CD14-positive monocyte (primary cell): ENCODE results near the gene STX12. TPM values are rescaled to one million over a fixed set of nuclear protein-coding genes. Genes with fewer than 3 reads are reported as not detected.

Source experiments
- DNase-seq, 3 donors: peaks; one replicate each; pipeline ENCODE4 v3.0.0-alpha.2; 2011 to 2022
- H2AFZ ChIP-seq: 2 replicates; pipeline ENCODE4 v1.6.0; 2012; ENCODE audit warnings: mild to moderate bottlenecking, low read depth, low read length, inconsistent platforms; ENCODE audit not compliant: insufficient read depth, poor library complexity, severe bottlenecking
- H3K27ac ChIP-seq, 2 donors: 1 replicate in 1 of 2; 2 replicates in 1 of 2; pipeline ENCODE4 v1.5.1; 2012 to 2013; ENCODE audit warnings: low read length in 2 of 2, control low read depth in 1 of 2, inconsistent platforms in 1 of 2, low read depth in 1 of 2, mild to moderate bottlenecking in 1 of 2
- H3K27me3 ChIP-seq, 2 donors: one replicate each; pipeline versions ENCODE4 v1.6.0 to v1.6.1; 2011 to 2013; ENCODE audit warnings: low read length in 2 of 2; ENCODE audit not compliant: control insufficient read depth in 2 of 2, insufficient read depth in 2 of 2
- H3K36me3 ChIP-seq, 2 donors: replicated peaks in 1 of 2; 1 replicate in 1 of 2; 2 replicates in 1 of 2; pipeline versions ENCODE4 v1.5.1 to v1.6.1; 2012 to 2013; ENCODE audit warnings: low read length in 2 of 2, control low read depth in 1 of 2, inconsistent platforms in 1 of 2, mild to moderate bottlenecking in 1 of 2; ENCODE audit not compliant: insufficient read depth in 2 of 2, control insufficient read depth in 1 of 2
- H3K4me1 ChIP-seq, 2 donors: 1 replicate in 1 of 2; 2 replicates in 1 of 2; pipeline versions ENCODE4 v1.5.1 to v1.6.1; 2012 to 2013; ENCODE audit warnings: low read length in 2 of 2, control low read depth in 1 of 2, inconsistent platforms in 1 of 2, mild to moderate bottlenecking in 1 of 2, moderate library complexity in 1 of 2; ENCODE audit not compliant: insufficient read depth in 2 of 2, control insufficient read depth in 1 of 2
- H3K4me2 ChIP-seq: replicated peaks from 2 replicates; pipeline ENCODE3; 2012; ENCODE audit warnings: low read length, moderate library complexity, mild to moderate bottlenecking; ENCODE audit not compliant: poor library complexity, severe bottlenecking; ENCODE audit errors: extremely low read depth
- H3K4me3 ChIP-seq, 3 experiments: fragments of 200-600 bp in 1 of 3; sonication (generic) in 1 of 3; replicated peaks in 1 of 3; 1 replicate in 2 of 3; 2 replicates in 1 of 3; pipeline ENCODE4 v1.5.1; 2011 to 2013; ENCODE audit warnings: low read length in 3 of 3, mild to moderate bottlenecking in 3 of 3, control low read depth in 2 of 3, low read depth in 2 of 3, inconsistent platforms in 1 of 3, moderate library complexity in 1 of 3
- H3K79me2 ChIP-seq: 2 replicates; pipeline ENCODE4 v1.6.0; 2012; ENCODE audit warnings: mild to moderate bottlenecking, control low read depth, inconsistent platforms, low read length, moderate library complexity; ENCODE audit not compliant: insufficient read depth
- H3K9ac ChIP-seq: 2 replicates; pipeline ENCODE4 v1.6.0; 2017; ENCODE audit warnings: low read length, mild to moderate bottlenecking; ENCODE audit not compliant: insufficient read depth, poor library complexity, severe bottlenecking
- H3K9me3 ChIP-seq, 2 donors: replicated peaks in 1 of 2; 1 replicate in 1 of 2; 2 replicates in 1 of 2; pipeline versions ENCODE4 v1.5.1 to v1.6.1; 2012 to 2013; ENCODE audit warnings: low read length in 2 of 2, control low read depth in 1 of 2; ENCODE audit not compliant: control insufficient read depth in 1 of 2, insufficient read depth in 1 of 2
- H4K20me1 ChIP-seq: 2 replicates; pipeline ENCODE4 v1.6.0; 2012; ENCODE audit warnings: mild to moderate bottlenecking, low read length, control low read depth, moderate library complexity; ENCODE audit not compliant: insufficient read depth
- H3K27ac Mint-ChIP-seq, 7 donors: one replicate each; pipeline ENCODE4 v1.8.0; 2020; ENCODE audit warnings: mild to moderate bottlenecking in 7 of 7, mixed read lengths in 7 of 7, moderate library complexity in 6 of 7, inconsistent platforms in 2 of 7
- H3K27me3 Mint-ChIP-seq, 3 donors: one replicate each; pipeline ENCODE4 v1.8.0; 2021 to 2022; ENCODE audit warnings: low read depth in 3 of 3, mild to moderate bottlenecking in 3 of 3, mixed read lengths in 3 of 3, moderate library complexity in 3 of 3, inconsistent platforms in 1 of 3
- H3K36me3 Mint-ChIP-seq, 2 donors: one replicate each; pipeline ENCODE4 v1.8.0; 2020; ENCODE audit warnings: mixed read lengths in 2 of 2, inconsistent platforms in 1 of 2, mild to moderate bottlenecking in 1 of 2
- H3K4me1 Mint-ChIP-seq: one replicate; pipeline ENCODE4 v1.8.0; 2020; ENCODE audit warnings: mild to moderate bottlenecking, mixed read lengths
- H3K4me3 Mint-ChIP-seq, 2 donors: one replicate each; pipeline ENCODE4 v1.8.0; 2020; ENCODE audit warnings: mild to moderate bottlenecking in 2 of 2, mixed read lengths in 2 of 2, moderate library complexity in 1 of 2
- H3K9me3 Mint-ChIP-seq, 7 donors: one replicate each; pipeline ENCODE4 v1.8.0; 2020 to 2022; ENCODE audit warnings: mixed read lengths in 7 of 7, mild to moderate bottlenecking in 6 of 7, moderate library complexity in 6 of 7, inconsistent platforms in 2 of 7
- WGBS: methylation state at CpG from one replicate; pipeline ENCODE4 v1.1.5; 2013; ENCODE audit warnings: missing lambda C conversion rate; ENCODE audit not compliant: insufficient coverage; 5-methylcytosine and 5-hydroxymethylcytosine counted together
- intact Hi-C, 2 donors: fragments of 100-400 bp; cut with micrococcal nuclease; formaldehyde crosslinking; loops; one replicate each; pipeline versions ENCODE4 v1.15.0 to v1.15.1; 2023
- polyA plus RNA-seq, 3 donors: library from polyadenylated mRNA; depleted of rRNA in 1 of 3; unstranded in 2 of 3; stranded (reverse) in 1 of 3; fragments of 300-500 nt in 2 of 3; fragments of >200 nt in 1 of 3; fragmentation: Illumina TruSeq in 2 of 3; gene quantifications; 1 replicate in 2 of 3; 2 replicates in 1 of 3; pipeline ENCODE4 v1.2.3, GENCODE V29; 2012 to 2021
- TF ChIP-seq, protein P1 (sequence below): fragments of 200-600 bp; IDR thresholded peaks from one replicate; pipeline ENCODE4 v1.8.0; 2022; ENCODE audit warnings: antibody characterized with exemption, mild to moderate bottlenecking

The STX12 gene
- polyA plus RNA-seq, 3 donors: 29.4 to 49.4 (median 36.2) TPM

DNA sequence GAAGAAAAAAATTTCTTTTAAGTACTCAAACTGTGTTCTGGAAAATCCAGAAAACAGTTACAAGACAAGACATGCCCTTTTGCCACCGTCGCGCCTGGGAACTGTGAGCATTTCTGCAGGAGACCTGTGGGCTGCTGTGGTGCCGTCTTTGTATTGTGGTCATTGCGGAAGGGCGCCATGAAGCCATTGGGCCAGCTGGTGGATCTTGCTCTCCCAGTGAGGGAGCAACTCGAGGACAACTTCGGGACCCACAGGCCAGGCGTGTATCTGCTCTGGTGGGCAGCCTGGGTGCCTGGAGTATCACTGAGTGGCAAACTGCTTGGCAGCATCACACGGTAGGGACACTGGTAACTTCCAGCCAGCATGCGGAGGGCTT is 95.5 kb downstream of the STX12 start:
- Histone ChIP-seq H4K20me1 (peaks cover 11% of the 10 kb centered on the region), H2AFZ (peak overlapping the region; percentile 38), H3K27ac (peak overlapping the region; percentile 84 to 90), H3K4me1 (peaks cover 78 to 87% of the 10 kb centered on the region in 2 donors), H3K4me2 (peak overlapping the region; percentile 71), H3K9me3 (no peaks in the 10 kb centered on the region), H3K9ac (peak overlapping the region; percentile 47), H3K79me2 (peaks cover 40% of the 10 kb centered on the region), H3K4me3 (peak overlapping the region in 1 of 3 experiments; percentile 60), H3K36me3 (no peaks in the 10 kb centered on the region), H3K27me3 (no peaks in the 10 kb centered on the region)
- Mint-ChIP-seq H3K27ac (peak overlapping the region; percentile 90 to 95 (median 93)), H3K9me3 (peaks cover 0 to 4% (median 0%) of the 10 kb centered on the region in 7 donors), H3K4me1 (peaks cover 66% of the 10 kb centered on the region), H3K4me3 (no peak overlapping the region), H3K36me3 (peaks cover 5 to 9% of the 10 kb centered on the region in 2 donors), H3K27me3 (peaks cover 0 to 4% (median 0%) of the 10 kb centered on the region in 3 donors)
- TF ChIP-seq, protein P1, sequence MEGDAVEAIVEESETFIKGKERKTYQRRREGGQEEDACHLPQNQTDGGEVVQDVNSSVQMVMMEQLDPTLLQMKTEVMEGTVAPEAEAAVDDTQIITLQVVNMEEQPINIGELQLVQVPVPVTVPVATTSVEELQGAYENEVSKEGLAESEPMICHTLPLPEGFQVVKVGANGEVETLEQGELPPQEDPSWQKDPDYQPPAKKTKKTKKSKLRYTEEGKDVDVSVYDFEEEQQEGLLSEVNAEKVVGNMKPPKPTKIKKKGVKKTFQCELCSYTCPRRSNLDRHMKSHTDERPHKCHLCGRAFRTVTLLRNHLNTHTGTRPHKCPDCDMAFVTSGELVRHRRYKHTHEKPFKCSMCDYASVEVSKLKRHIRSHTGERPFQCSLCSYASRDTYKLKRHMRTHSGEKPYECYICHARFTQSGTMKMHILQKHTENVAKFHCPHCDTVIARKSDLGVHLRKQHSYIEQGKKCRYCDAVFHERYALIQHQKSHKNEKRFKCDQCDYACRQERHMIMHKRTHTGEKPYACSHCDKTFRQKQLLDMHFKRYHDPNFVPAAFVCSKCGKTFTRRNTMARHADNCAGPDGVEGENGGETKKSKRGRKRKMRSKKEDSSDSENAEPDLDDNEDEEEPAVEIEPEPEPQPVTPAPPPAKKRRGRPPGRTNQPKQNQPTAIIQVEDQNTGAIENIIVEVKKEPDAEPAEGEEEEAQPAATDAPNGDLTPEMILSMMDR: no peak
- 85% methylated on average over 11 of the region's 11 CpGs for WGBS
- DNase-seq: no peak
- intact Hi-C loops: no loop called here

- H3K27me3 Mint-ChIP-seq: peaks cover 0 to 4% (median 0%) of the 10 kb centered on the region in 3 donors
- Histone ChIP-seq H3K9me3 (no peaks in the 10 kb centered on the region), H3K27me3 (no peaks in the 10 kb centered on the region), H3K4me3 (peak overlapping the region; percentile 4 to 60 (median 5)), H3K4me1 (peaks cover 75 to 87% of the 10 kb centered on the region in 2 donors), H3K36me3 (no peaks in the 10 kb centered on the region), H2AFZ (peak overlapping the region; percentile 55), H3K9ac (peak overlapping the region; percentile 47), H3K79me2 (peaks cover 46% of the 10 kb centered on the region), H3K27ac (peak overlapping the region; percentile 84 to 90), H4K20me1 (peaks cover 15% of the 10 kb centered on the region), H3K4me2 (peak overlapping the region; percentile 71)
- peaks cover 7 to 14% of the 10 kb centered on the region in 2 donors for H3K36me3 Mint-ChIP-seq
- intact Hi-C loops: no loop called here
- peak; percentile 72 to 84 (median 76) for DNase-seq
- H3K4me3 Mint-ChIP-seq: peak overlapping the region; percentile 62 to 63
- peaks cover 0 to 4% (median 1%) of the 10 kb centered on the region in 7 donors for H3K9me3 Mint-ChIP-seq
- 4% methylated on average over 5 of the region's 16 CpGs for WGBS
- H3K4me1 Mint-ChIP-seq: peaks cover 64% of the 10 kb centered on the region
- TF ChIP-seq, protein P1: no peak
- peak overlapping the region; percentile 90 to 95 (median 93) for H3K27ac Mint-ChIP-seq
These were observed 96.1 kb downstream of the STX12 start for GRCh38 chr1:27868932-27869718.
